ENCODE results near the gene PPP1R9A. TPM values are rescaled to one million over a fixed set of nuclear protein-coding genes. Genes with fewer than 3 reads are reported as not detected.

PPP1R9A gene
- total RNA-seq, 1 experiment from 2014 or later = 5.9 TPM

- H3K4me3 ChIP-seq (ENCODE audit: low read length) = no peak overlapping the region
- H3K27ac ChIP-seq (ENCODE audit: low read length) = no peak overlapping the region
- no peaks in the 10 kb centered on the region for H3K27me3 ChIP-seq (ENCODE audit: low read length)
- no peak overlapping the region for H2AFZ ChIP-seq (ENCODE audit: low read length)
- DNase-seq (no peak), ATAC-seq (no peak)
- POLR2A ChIA-PET (ENCODE audit: unreplicated experiment) = interaction anchor here (0.6 kb wide), 1 partner anchor 211 kb away, joined by 5 read pairs; no protein-coding TSS in a partner anchor
- no peaks in the 10 kb centered on the region for H4K20me1 ChIP-seq (ENCODE audit: low read length)
- no peak for TF ChIP-seq EZH2phosphoT487 (IDR thresholded peaks at IDR 0.05; ENCODE audit: borderline replicate concordance, low read length)
- no peaks in the 10 kb centered on the region for H3K4me1 ChIP-seq (ENCODE audit: insufficient read depth, low read length)
- intact Hi-C loops (cut with micrococcal nuclease) = no loop called here
- H3K9me2 ChIP-seq (replicated peaks; ENCODE audit: low read length) = no peaks in the 10 kb centered on the region
- no TSS peak for BruUV-seq (replicated peaks)
- H3K79me2 ChIP-seq (ENCODE audit: low read length) = no peaks in the 10 kb centered on the region
- no peaks in the 10 kb centered on the region for H3K36me3 ChIP-seq (ENCODE audit: low read depth, low read length)
- H3K9me3 ChIP-seq (ENCODE audit: low read length) = no peaks in the 10 kb centered on the region
- H3K4me2 ChIP-seq (ENCODE audit: low read length) = no peak overlapping the region
- H3K9ac ChIP-seq (ENCODE audit: low read length) = no peak overlapping the region
- CTCF ChIA-PET = no interaction called here
- no peaks in the 10 kb centered on the region for H3F3A ChIP-seq (ENCODE audit: low read length, unreplicated experiment)
These were observed 148.8 kb downstream of the PPP1R9A start for GRCh38 chr7:95056107-95056739.

GRCh38 chr7:95056901-95057300 lies 149.5 kb downstream of the PPP1R9A start:
- H2AFZ ChIP-seq (ENCODE audit: low read length) = no peak overlapping the region
- ChIA-PET POLR2A (ENCODE audit: unreplicated experiment) (interaction anchor here (0.6 to 0.7 kb wide), 2 partner anchors 212 to 608 kb away, joined by 5 to 7 read pairs; no protein-coding TSS in a partner anchor), CTCF (no interaction called here)
- ATAC-seq (no peak), DNase-seq (no peak)
- H3F3A ChIP-seq (ENCODE audit: low read length, unreplicated experiment) = no peaks in the 10 kb centered on the region
- BruUV-seq (replicated peaks) = no TSS peak
- no peak overlapping the region for H3K9ac ChIP-seq (ENCODE audit: low read length)
- no peaks in the 10 kb centered on the region for H3K27me3 ChIP-seq (ENCODE audit: low read length)
- H3K4me3 ChIP-seq (ENCODE audit: low read length) = no peak overlapping the region
- H3K9me3 ChIP-seq (ENCODE audit: low read length) = no peaks in the 10 kb centered on the region
- no peaks in the 10 kb centered on the region for H3K9me2 ChIP-seq (replicated peaks; ENCODE audit: low read length)
- H3K79me2 ChIP-seq (ENCODE audit: low read length) = no peaks in the 10 kb centered on the region
- no peaks in the 10 kb centered on the region for H3K36me3 ChIP-seq (ENCODE audit: low read depth, low read length)
- no peak overlapping the region for H3K4me2 ChIP-seq (ENCODE audit: low read length)
- H4K20me1 ChIP-seq (ENCODE audit: low read length) = no peaks in the 10 kb centered on the region
- intact Hi-C loops (cut with micrococcal nuclease) = no loop called here
- H3K4me1 ChIP-seq (ENCODE audit: insufficient read depth, low read length) = no peaks in the 10 kb centered on the region
- TF ChIP-seq EZH2 (IDR thresholded peaks at IDR 0.05; ENCODE audit: low read length, unreplicated experiment) (no peak), EZH2phosphoT487 (IDR thresholded peaks at IDR 0.05; ENCODE audit: borderline replicate concordance, low read length) (no peak), CTCF (conservative IDR thresholded peaks at IDR 0.05; ENCODE audit: low read depth, low read length) (no peak)
- no peak overlapping the region for H3K27ac ChIP-seq (ENCODE audit: low read length)

DNA sequence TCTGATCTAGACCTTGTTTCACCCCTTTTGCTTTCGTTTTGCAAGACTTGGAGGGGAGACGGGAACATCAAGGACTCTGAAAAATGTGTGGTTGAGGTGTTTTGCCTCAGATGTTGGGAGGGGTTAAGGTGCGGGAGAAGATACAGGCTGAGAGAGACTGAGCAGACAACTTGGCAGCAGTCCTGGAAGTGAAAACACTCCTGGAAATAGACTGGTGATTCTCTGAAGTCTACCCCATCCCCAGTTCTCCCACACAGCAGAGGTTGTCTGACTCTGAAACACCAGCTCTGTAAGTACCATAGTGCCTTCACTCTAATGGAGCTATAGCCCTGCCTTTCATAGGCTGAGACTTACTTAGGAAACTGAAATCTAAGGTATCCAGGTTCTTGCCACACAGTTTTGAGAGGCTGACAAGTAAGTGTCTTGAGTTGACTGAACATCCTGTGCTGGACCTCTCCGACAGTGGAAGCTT lies 152.5 kb downstream of the PPP1R9A start:
- no peaks in the 10 kb centered on the region for H3F3A ChIP-seq (ENCODE audit: low read length, unreplicated experiment)
- CTCF ChIA-PET = no interaction called here
- no peaks in the 10 kb centered on the region for H3K79me2 ChIP-seq (ENCODE audit: low read length)
- H3K36me3 ChIP-seq (ENCODE audit: low read depth, low read length) = no peaks in the 10 kb centered on the region
- H3K4me1 ChIP-seq (ENCODE audit: insufficient read depth, low read length) = no peaks in the 10 kb centered on the region
- no peaks in the 10 kb centered on the region for H3K9me3 ChIP-seq (ENCODE audit: low read length)
- no peaks in the 10 kb centered on the region for H3K27me3 ChIP-seq (ENCODE audit: low read length)
- TF ChIP-seq EZH2 (IDR thresholded peaks at IDR 0.05; ENCODE audit: low read length, unreplicated experiment) = no peak
- no peak for TF ChIP-seq CTCF (conservative IDR thresholded peaks at IDR 0.05; ENCODE audit: low read depth, low read length)
- TF ChIP-seq EZH2phosphoT487 (IDR thresholded peaks at IDR 0.05; ENCODE audit: borderline replicate concordance, low read length) = no peak
- H3K27ac ChIP-seq (ENCODE audit: low read length) = no peak overlapping the region
- no peaks in the 10 kb centered on the region for H4K20me1 ChIP-seq (ENCODE audit: low read length)
- DNase-seq (no peak), ATAC-seq (no peak)
- H3K9me2 ChIP-seq (replicated peaks; ENCODE audit: low read length) = no peaks in the 10 kb centered on the region
- H3K4me3 ChIP-seq (ENCODE audit: low read length) = no peak overlapping the region
- no peak overlapping the region for H3K9ac ChIP-seq (ENCODE audit: low read length)
- intact Hi-C loops (cut with micrococcal nuclease) = no loop called here
- BruUV-seq (replicated peaks) = no TSS peak
- POLR2A ChIA-PET (ENCODE audit: unreplicated experiment) = no interaction called here
- no peak overlapping the region for H3K4me2 ChIP-seq (ENCODE audit: low read length)
- no peak overlapping the region for H2AFZ ChIP-seq (ENCODE audit: low read length)

Measured in PC-3 (cell line).